Dermis blood vessel endothelial cell (primary cell): ENCODE results near the gene SNX15. TPM values are rescaled to one million over a fixed set of nuclear protein-coding genes. Genes with fewer than 3 reads are reported as not detected.
A peak's percentile ranks its signal among the peaks of the same experiment; 100 is the strongest.
"Not testable (repeated sequence)": the region's sequence is repeated elsewhere in the genome, so short reads cannot be mapped to it uniquely, and the experiment has no call there.

Experiments used
- DNase-seq: peaks from one replicate; pipeline ENCODE4 v3.0.0; 2010
- total RNA-seq: library from RNA; depleted of rRNA; stranded (reverse); fragments of >200 nt; gene quantifications from 2 replicates; pipeline ENCODE4 v1.2.3, GENCODE V29; 2014

The SNX15 gene
- total RNA-seq, 1 donor from 2014 or later, result 13.1 TPM

DNA sequence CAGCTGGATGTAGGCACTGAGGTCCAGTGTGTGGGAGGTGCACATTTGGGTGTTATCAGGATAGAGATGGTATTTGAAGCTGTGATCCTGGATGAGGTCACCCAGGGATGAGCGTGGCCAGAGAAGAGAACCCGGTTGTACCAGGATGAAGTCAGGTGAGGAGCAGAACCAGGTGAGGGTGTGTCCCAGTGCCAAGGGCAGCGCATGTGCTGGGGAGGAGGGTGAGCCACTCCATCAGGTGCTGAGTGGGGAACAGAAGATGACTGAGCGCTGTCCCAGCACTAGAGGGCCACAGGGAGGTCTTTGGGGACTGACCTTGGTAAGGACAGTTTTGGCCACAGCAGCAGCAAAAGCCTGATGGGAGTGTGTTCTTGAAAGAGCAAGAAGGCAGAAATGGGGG, 10.5 kb upstream of the SNX15 start:
- no peak for DNase-seq

- no peak for DNase-seq
Observed at GRCh38 chr11:65017937-65018336, 9.3 kb upstream of the SNX15 start.

DNA sequence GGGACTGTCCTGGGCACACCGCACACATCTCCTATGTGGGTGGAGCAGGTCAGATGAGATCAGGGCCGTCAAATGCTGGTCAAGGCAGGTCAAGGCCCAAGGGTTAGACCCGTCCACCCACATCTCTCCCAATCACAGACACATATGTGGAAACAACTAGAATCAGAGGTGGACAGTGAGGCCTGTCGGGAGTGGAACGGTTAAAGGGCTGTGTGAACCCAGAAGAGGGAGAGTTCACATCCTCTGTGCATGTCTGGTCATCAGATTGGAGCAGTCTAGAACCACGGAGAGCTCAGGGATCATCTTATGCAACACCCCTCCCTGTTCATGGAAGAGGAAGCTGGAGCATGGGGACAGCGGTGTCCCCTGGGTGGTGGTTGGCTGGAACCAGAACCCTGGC, 7.4 kb upstream of the SNX15 start:
- no peak for DNase-seq

- no peak for DNase-seq
Observed at GRCh38 chr11:65021003-65021402, 6.2 kb upstream of the SNX15 start.

DNA sequence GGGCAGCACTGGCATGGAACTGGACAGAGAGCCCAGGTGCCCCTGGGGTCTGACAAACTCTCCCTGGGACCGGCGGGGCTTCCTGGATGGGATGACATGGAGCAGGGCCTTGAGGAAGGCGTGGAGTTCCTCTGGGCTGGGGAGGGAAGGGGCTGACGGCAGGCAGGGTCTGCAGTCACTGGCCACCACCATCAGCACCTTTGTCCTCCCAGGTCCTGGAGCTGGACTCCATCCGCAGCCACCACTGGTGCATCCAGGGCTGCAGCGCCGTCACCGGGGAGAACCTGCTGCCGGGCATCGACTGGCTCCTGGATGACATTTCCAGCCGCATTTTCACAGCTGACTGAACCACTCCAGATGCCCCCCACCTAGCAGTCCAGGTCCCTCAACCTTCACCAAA, 5.7 kb upstream of the SNX15 start:
- no peak for DNase-seq

GRCh38 chr11:65023502-65023901, 3.7 kb upstream of the SNX15 start:
- not testable (repeated sequence) for DNase-seq

- DNase-seq, result no peak
Observed at GRCh38 chr11:65026810-65027209, 429 bp upstream of the SNX15 start.

- DNase-seq, result no peak
Observed at GRCh38 chr11:65032216-65032615, 5.0 kb downstream of the SNX15 start.

GRCh38 chr11:65034423-65034822, 7.2 kb downstream of the SNX15 start:
- no peak for DNase-seq

DNA sequence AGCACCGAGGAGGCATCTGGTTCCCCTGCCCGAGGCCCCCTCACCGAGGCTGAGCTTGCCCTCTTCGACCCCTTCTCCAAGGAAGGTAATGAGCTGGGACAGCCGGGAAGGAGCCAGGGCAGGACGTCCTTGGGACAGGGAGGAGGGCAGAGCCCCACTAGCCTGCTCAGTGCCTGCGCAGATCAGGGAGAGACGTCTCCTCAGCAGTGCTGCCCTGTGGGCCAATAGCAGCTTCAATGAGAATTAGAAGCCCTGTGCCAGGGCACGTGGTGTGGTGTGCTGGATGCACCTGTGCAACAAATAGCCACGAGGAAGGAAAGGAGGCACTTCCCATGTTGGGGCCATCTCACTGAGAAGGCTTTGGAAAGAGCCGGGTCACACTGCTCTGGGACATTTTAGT, 8.3 kb downstream of the SNX15 start:
- no peak for DNase-seq

DNA sequence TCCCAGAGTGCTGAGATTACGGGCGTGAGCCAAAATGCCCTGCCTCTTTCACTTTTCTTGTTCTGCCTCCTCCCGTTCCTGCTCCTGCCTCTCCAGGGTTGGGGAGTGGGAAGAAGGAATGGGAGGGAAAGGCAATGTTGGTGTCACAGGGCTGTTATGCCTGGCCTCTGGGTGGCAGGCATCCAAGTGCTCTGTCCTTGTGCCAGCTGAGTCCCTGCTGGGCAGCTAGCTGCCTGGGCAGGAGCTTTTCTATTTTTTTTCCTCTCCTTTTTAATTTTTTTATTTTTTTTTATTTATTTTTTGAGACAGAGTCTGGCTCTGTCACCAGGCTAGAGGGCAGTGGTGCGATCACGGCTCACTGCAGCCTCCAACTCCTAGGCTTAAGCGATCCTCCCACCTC, 9.7 kb downstream of the SNX15 start:
- no peak for DNase-seq

GRCh38 chr11:65040520-65040846, 13.2 kb downstream of the SNX15 start:
- no peak for DNase-seq

DNA sequence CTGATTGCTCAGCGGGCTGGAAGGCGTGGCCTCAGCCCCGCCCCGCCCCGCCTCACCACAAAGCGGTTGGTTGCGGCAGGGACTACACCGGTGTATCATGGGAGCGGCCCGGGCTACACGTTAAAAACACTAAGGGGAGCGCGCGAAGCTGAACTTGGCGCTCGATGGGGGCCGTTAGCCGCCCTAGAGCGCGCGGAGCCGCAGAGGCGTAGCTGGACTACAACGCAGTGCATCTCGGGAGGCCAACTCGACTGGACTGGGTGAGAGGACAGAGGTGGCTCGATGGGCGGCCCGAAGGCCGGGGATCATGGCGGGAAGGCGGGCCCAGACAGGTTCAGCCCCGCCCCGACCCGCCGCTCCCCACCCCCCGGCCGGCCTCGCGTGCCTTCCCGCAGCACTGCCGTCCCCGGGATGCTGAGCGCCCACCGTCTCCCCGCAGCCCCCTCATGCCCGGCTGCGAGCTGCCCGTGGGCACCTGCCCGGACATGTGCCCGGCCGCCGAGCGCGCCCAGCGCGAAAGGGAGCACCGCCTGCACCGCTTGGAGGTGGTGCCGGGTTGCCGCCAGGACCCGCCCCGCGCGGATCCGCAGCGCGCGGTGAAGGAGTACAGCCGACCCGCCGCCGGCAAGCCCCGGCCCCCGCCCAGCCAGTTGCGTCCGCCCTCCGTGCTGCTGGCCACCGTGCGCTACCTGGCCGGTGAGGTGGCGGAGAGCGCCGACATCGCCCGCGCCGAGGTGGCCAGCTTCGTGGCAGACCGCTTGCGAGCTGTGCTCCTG, 13.8 kb downstream of the SNX15 start, which contains the start of gene SAC3D1:
SAC3D1 (plus strand) TSS at position 364 of the 776 bp plus-strand sequence; CDS start at position 447, 83 bp downstream.
- DNase-seq, result peak; percentile 90

GRCh38 chr11:65042891-65043290, 15.7 kb downstream of the SNX15 start:
- no peak for DNase-seq

DNA sequence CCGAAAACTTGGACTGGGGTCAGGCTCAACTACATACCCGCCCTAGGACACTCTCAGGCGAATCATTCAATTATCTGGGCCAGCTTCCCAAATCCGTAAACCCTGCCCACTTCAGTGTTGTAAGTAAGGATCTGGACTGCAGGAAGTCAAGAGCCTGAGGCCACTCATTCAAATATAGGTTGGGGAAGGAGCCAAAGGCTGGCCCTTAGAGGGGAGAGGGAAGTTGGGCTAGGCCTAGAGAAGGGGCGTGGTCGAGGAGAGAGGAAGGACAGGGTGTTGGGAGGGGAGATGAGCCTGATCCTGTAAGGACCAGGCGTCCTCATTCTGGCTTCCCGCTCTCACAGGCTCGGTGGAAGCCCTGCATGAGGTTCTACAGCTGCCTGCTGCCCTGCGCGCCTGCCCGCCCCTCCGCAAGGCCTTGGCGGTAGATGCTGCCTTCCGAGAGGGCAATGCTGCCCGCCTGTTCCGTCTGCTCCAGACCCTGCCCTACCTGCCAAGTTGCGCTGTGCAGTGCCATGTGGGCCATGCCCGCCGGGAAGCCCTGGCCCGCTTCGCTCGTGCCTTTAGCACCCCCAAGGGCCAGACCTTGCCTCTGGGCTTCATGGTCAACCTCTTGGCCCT, 16.8 kb downstream of the SNX15 start:
- no peak for DNase-seq

DNA sequence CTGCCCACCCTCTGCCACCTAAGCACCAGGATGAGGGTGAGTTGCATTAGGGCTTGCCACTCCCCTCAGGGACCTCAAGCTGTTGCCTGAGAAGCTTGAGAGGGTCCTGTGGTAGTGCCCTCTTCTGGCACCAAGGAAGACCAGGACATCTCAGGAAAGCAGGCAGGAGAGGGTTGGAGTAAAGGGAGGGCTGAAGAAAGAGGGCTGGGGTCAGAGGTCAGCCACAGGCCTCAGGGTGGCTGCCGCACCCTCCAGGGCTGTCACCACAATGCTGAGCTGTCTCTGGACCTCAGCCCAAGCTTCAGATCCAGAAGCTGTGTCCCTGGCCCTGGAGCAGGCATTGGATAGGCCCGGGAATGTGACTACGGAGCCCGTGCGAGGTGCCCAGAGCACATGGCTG, 17.8 kb downstream of the SNX15 start:
- no peak for DNase-seq

DNA sequence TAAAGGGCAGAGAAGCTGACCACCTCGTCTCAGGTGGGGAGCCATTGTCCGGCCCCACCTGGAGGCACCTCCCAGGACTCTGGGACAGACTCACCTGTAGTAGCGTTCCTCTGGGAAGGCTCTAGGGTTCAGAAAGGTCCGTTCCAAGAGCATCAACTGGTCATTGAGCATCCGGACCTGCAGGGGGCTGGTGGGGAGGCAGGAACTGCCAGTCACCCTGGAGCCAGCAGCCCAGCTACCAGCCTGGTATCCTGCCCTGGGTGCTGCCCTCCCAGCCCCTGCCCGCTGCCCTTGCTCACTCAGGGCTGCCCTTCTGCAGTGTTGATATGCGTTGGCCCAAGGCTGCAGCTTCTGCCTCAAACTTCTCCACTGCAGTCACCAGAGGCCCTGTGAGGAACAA, 18.5 kb downstream of the SNX15 start:
- DNase-seq, result no peak

DNA sequence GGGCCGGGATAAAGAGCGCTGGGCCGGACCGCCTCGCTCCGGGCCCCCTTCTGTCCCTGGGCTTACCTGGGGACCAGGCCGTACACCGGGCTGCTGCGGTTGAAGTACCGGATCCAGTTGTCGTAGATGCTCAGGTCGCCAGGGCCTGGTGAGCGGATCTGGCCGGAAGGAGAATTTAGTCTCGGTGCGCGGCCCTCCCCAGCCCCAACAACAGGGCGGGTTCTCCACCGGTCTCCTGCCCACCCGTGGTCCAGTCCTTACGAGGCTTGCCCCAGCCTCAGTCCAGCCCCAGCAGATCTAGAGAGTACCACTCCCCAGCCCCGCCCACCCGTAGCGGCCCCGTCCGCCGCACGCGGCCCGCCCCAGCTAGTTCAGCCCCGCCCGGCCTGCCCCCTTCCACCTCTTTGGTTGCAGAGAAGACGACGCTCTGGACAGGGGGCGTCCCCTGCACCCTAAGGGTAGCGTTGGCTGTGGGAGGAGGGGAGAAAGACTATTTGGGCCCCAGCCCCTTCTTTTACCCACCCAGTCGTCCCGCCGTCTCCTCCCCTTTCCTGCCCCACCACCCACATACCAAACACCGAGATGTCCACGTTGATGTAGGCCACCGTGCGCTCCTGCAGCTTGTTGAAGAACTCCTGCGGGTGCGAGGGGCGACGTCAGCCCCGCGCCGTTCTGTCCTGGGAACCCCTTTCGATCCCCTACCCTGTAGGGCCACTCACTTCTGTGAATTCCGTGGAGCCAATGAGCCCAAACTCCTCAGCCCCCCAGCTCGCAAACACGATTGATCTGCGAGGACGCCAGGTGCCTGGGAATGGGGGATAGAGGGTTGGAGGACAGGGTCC, 20.6 kb downstream of the SNX15 start:
- peak; percentile 7 for DNase-seq

GRCh38 chr11:65051398-65051858, 24.2 kb downstream of the SNX15 start:
- no peak for DNase-seq

GRCh38 chr11:65053827-65054508, 26.7 kb downstream of the SNX15 start:
- no peak for DNase-seq

GRCh38 chr11:65055538-65055937, 28.3 kb downstream of the SNX15 start:
- no peak for DNase-seq

- no peak for DNase-seq
Observed at GRCh38 chr11:65056999-65057398, 29.8 kb downstream of the SNX15 start.

DNA sequence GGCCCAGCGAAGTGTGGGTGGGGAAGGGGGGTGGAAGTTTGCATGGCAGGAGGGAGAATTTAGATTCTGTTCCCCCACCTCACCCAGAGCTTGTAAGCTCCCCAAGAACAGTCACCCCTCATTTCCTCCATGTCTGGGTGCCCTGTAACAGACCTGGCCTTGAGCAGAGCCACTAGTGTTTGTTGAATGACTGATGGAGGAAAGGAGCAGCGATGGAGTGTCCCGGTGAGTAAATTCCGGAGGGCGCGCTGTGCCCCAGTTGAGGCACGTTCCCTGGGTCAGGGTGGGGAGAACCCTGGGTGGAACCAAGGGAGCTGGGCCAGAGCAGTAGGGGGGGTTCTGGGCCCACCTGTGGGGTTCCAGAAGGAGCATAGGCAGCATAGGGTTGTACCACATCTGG, 30.3 kb downstream of the SNX15 start:
- no peak for DNase-seq
